ENCODE results near the gene AURKB. TPM values are rescaled to one million over a fixed set of nuclear protein-coding genes. Genes with fewer than 3 reads are reported as not detected.

AURKB gene
- total and polyA plus RNA-seq, 5 experiments from 2014 or later = not detected

GRCh38 chr17:8204761-8205555, 5.4 kb downstream of the AURKB start:
- Mint-ChIP-seq H3K36me3 (no peaks in the 10 kb centered on the region), H3K4me3 (no peak overlapping the region), H3K9me3 (no peaks in the 10 kb centered on the region), H3K4me1 (peaks cover 5 to 9% (median 7%) of the 10 kb centered on the region in 4 donors), H3K27me3 (peaks cover 0 to 2% (median 0%) of the 10 kb centered on the region in 5 donors), H3K27ac (peak overlapping the region in 2 of 10 donors; percentile 22 to 32)
- no peak for DNase-seq
- ATAC-seq = no peak
- POLR2A ChIA-PET = interaction anchor here (1.8 to 11.7 kb wide), 2 partner anchors 16 to 17 kb away, joined by 5 to 118 read pairs; no protein-coding TSS in a partner anchor

- POLR2A ChIA-PET = interaction anchor here (0.6 to 26.2 kb wide), 9 partner anchors 8 to 996 kb away, joined by 4 to 1171 read pairs (median 15); partner anchors contain the start of genes ALOXE3, CTC1, PER1 and RANGRF
- Mint-ChIP-seq H3K27ac (no peak overlapping the region), H3K4me1 (peaks cover 6 to 13% (median 12%) of the 10 kb centered on the region in 4 donors), H3K4me3 (no peak overlapping the region), H3K36me3 (no peaks in the 10 kb centered on the region), H3K9me3 (no peaks in the 10 kb centered on the region), H3K27me3 (no peaks in the 10 kb centered on the region)
- ATAC-seq = peak; percentile 9 to 41
- DNase-seq = peak in 9 of 10 donors; percentile 26 to 76 (median 52)
Measured at GRCh38 chr17:8192070-8192815, 18.1 kb downstream of the AURKB start.

GRCh38 chr17:8190506-8190905, 19.9 kb downstream of the AURKB start:
- Mint-ChIP-seq H3K9me3 (no peaks in the 10 kb centered on the region), H3K36me3 (no peaks in the 10 kb centered on the region), H3K4me3 (peak overlapping the region in 2 of 10 donors; percentile 39 to 51), H3K27me3 (no peaks in the 10 kb centered on the region), H3K27ac (peak overlapping the region in 7 of 10 donors; percentile 69 to 94 (median 92)), H3K4me1 (peaks cover 6 to 13% (median 12%) of the 10 kb centered on the region in 4 donors)
- DNase-seq (no peak), ATAC-seq (no peak)
- POLR2A ChIA-PET = interaction anchor here (0.7 to 26.2 kb wide), 10 partner anchors 10 to 105 kb away, joined by 3 to 1171 read pairs (median 46); partner anchors contain the start of genes ALOXE3, AURKB, CTC1 and PER1

- DNase-seq (peak; percentile 83 to 98 (median 94)), ATAC-seq (peak; percentile 67 to 71)
- H3K4me1 Mint-ChIP-seq = peaks cover 6 to 13% (median 12%) of the 10 kb centered on the region in 4 donors
- H3K27me3 Mint-ChIP-seq = no peaks in the 10 kb centered on the region
- H3K9me3 Mint-ChIP-seq = no peaks in the 10 kb centered on the region
- H3K4me3 Mint-ChIP-seq = peak within 1 kb of the TSS in 3 of 10 donors; percentile 3 to 51 (median 39)
- peak within 1 kb of the TSS in 8 of 10 donors; percentile 69 to 94 (median 92) for H3K27ac Mint-ChIP-seq
- H3K36me3 Mint-ChIP-seq = no peaks in the 10 kb centered on the region
- POLR2A ChIA-PET = interaction anchor here (0.5 to 26.2 kb wide), 14 partner anchors 10 to 806 kb away, joined by 3 to 1171 read pairs (median 13); partner anchors contain the start of genes ALOXE3, ARHGEF15, AURKB and CTC1
Measured at GRCh38 chr17:8189711-8190477, 20.5 kb downstream of the AURKB start, which contains the start of gene BORCS6. Gene BORCS6, minus strand, starts transcription at chr17:8190180. Its CDS starts 40 bp downstream, at chr17:8190140.

GRCh38 chr17:8189041-8189710, 21.2 kb downstream of the AURKB start:
- Mint-ChIP-seq H3K36me3 (no peaks in the 10 kb centered on the region), H3K27me3 (no peaks in the 10 kb centered on the region), H3K27ac (peak overlapping the region in 6 of 10 donors; percentile 18 to 94 (median 92)), H3K4me1 (peaks cover 6 to 15% (median 13%) of the 10 kb centered on the region in 4 donors), H3K9me3 (no peaks in the 10 kb centered on the region), H3K4me3 (no peak overlapping the region)
- POLR2A ChIA-PET = interaction anchor here (0.5 to 26.2 kb wide), 19 partner anchors 11 to 805 kb away, joined by 3 to 1171 read pairs (median 5); partner anchors contain the start of genes ALOXE3, ARHGEF15, AURKB and CTC1
- DNase-seq (peak in 6 of 10 donors; percentile 25 to 67 (median 37)), ATAC-seq (no peak)

GRCh38 chr17:8188263-8188839, 22.0 kb downstream of the AURKB start:
- POLR2A ChIA-PET = interaction anchor here (0.6 to 26.2 kb wide), 14 partner anchors 8 to 661 kb away, joined by 3 to 1171 read pairs (median 14); partner anchors contain the start of genes ALOXE3, AURKB, CTC1 and HES7
- ATAC-seq = no peak
- H3K27me3 Mint-ChIP-seq = no peaks in the 10 kb centered on the region
- no peak overlapping the region for H3K27ac Mint-ChIP-seq
- peaks cover 10 to 20% (median 18%) of the 10 kb centered on the region in 4 donors for H3K4me1 Mint-ChIP-seq
- no peaks in the 10 kb centered on the region for H3K36me3 Mint-ChIP-seq
- no peak overlapping the region for H3K4me3 Mint-ChIP-seq
- no peaks in the 10 kb centered on the region for H3K9me3 Mint-ChIP-seq
- DNase-seq = peak in 6 of 10 donors; percentile 27 to 39 (median 34)

- POLR2A ChIA-PET = interaction anchor here (1.2 to 26.2 kb wide), 15 partner anchors 9 to 501 kb away, joined by 3 to 1171 read pairs (median 9); partner anchors contain the start of genes ALOXE3, AURKB, CTC1 and HES7
- Mint-ChIP-seq H3K4me3 (no peak overlapping the region), H3K27me3 (no peaks in the 10 kb centered on the region), H3K27ac (no peak overlapping the region), H3K4me1 (peaks cover 10 to 22% (median 19%) of the 10 kb centered on the region in 4 donors), H3K9me3 (no peaks in the 10 kb centered on the region), H3K36me3 (no peaks in the 10 kb centered on the region)
- peak; percentile 7 to 27 for ATAC-seq
- DNase-seq = peak in 9 of 10 donors; percentile 63 to 92 (median 84)
Measured at GRCh38 chr17:8187517-8188262, 22.7 kb downstream of the AURKB start.

GRCh38 chr17:8186787-8187516, 23.4 kb downstream of the AURKB start:
- H3K9me3 Mint-ChIP-seq = no peaks in the 10 kb centered on the region
- H3K4me1 Mint-ChIP-seq = peaks cover 10 to 24% (median 19%) of the 10 kb centered on the region in 4 donors
- ATAC-seq (peak; percentile 36 to 58), DNase-seq (peak; percentile 64 to 96 (median 92))
- POLR2A ChIA-PET = interaction anchor here (1.2 to 26.2 kb wide), 14 partner anchors 10 to 500 kb away, joined by 3 to 1171 read pairs (median 14); partner anchors contain the start of genes ALOXE3, AURKB, CTC1 and HES7
- H3K27ac Mint-ChIP-seq = no peak overlapping the region
- H3K4me3 Mint-ChIP-seq = no peak overlapping the region
- no peaks in the 10 kb centered on the region for H3K36me3 Mint-ChIP-seq
- no peaks in the 10 kb centered on the region for H3K27me3 Mint-ChIP-seq

GRCh38 chr17:8186446-8186786, 24.0 kb downstream of the AURKB start:
- Mint-ChIP-seq H3K9me3 (no peaks in the 10 kb centered on the region), H3K4me1 (peaks cover 10 to 28% (median 20%) of the 10 kb centered on the region in 4 donors), H3K27ac (no peak overlapping the region), H3K27me3 (no peaks in the 10 kb centered on the region), H3K4me3 (no peak overlapping the region), H3K36me3 (no peaks in the 10 kb centered on the region)
- ATAC-seq (no peak), DNase-seq (peak in 1 of 10 donors; percentile 93)
- POLR2A ChIA-PET = interaction anchor here (1.2 to 26.2 kb wide), 9 partner anchors 15 to 109 kb away, joined by 3 to 1171 read pairs (median 28); partner anchors contain the start of genes ALOXE3, CTC1, HES7 and PER1
